Keratinocyte (primary cell): ENCODE results near the gene SPACA7. TPM values are rescaled to one million over a fixed set of nuclear protein-coding genes. Genes with fewer than 3 reads are reported as not detected.

Experiments
- DNase-seq: peaks from one replicate; pipeline ENCODE4 v3.0.0-alpha.2; 2011; ENCODE audit warnings: low read depth, missing footprints, low spot score
- FAIRE-seq: peaks from 2 replicates; lab custom pipeline; 2011; peaks lifted over from hg19 to GRCh38; lab: Jason Lieb, UNC
- H2AFZ ChIP-seq: 2 replicates; pipeline ENCODE4 v1.6.0; 2012; ENCODE audit warnings: low read length, control low read depth, inconsistent platforms; ENCODE audit not compliant: control insufficient read depth
- H3K27ac ChIP-seq: 2 replicates; pipeline ENCODE4 v1.5.1; 2011; ENCODE audit warnings: low read length; ENCODE audit not compliant: control insufficient read depth, insufficient read depth
- H3K27me3 ChIP-seq: 3 replicates; pipeline ENCODE4 v1.6.0; 2011; ENCODE audit warnings: low read length; ENCODE audit not compliant: control insufficient read depth, insufficient read depth; ENCODE audit errors: extremely low read depth
- H3K36me3 ChIP-seq, 2 experiments: 2 replicates in 1 of 2; 3 replicates in 1 of 2; pipeline ENCODE4 v1.5.1; 2011; ENCODE audit warnings: low read length in 2 of 2, mild to moderate bottlenecking in 1 of 2; ENCODE audit not compliant: control insufficient read depth in 2 of 2, insufficient read depth in 2 of 2; ENCODE audit errors: extremely low read depth in 1 of 2
- H3K4me1 ChIP-seq: 3 replicates; pipeline ENCODE4 v1.5.1; 2011; ENCODE audit warnings: low read length; ENCODE audit not compliant: control insufficient read depth, insufficient read depth; ENCODE audit errors: extremely low read depth
- H3K4me2 ChIP-seq: 3 replicates; pipeline ENCODE4 v1.6.0; 2011; ENCODE audit warnings: low read depth, low read length; ENCODE audit not compliant: control insufficient read depth, insufficient read depth; ENCODE audit errors: extremely low read depth
- H3K4me3 ChIP-seq, 3 experiments: fragments of 200-600 bp in 1 of 3; sonication (generic) in 1 of 3; 2 replicates in 2 of 3; 3 replicates in 1 of 3; pipeline ENCODE4 v1.5.1; 2011 to 2016; ENCODE audit warnings: low read length in 3 of 3, mild to moderate bottlenecking in 3 of 3, control low read depth in 2 of 3, inconsistent platforms in 1 of 3, low read depth in 1 of 3, mixed read lengths in 1 of 3, mixed run types in 1 of 3, moderate library complexity in 1 of 3; ENCODE audit not compliant: control insufficient read depth in 2 of 3, insufficient read depth in 2 of 3; ENCODE audit errors: extremely low read depth in 1 of 3
- H3K79me2 ChIP-seq: 2 replicates; pipeline ENCODE4 v1.6.0; 2012; ENCODE audit warnings: low read length; ENCODE audit not compliant: control insufficient read depth, insufficient read depth
- H3K9ac ChIP-seq: 3 replicates; pipeline ENCODE4 v1.6.0; 2011; ENCODE audit warnings: low read length; ENCODE audit not compliant: control insufficient read depth, insufficient read depth; ENCODE audit errors: extremely low read depth
- H3K9me1 ChIP-seq: 3 replicates; pipeline ENCODE4 v1.6.0; 2011; ENCODE audit warnings: low read length; ENCODE audit not compliant: control insufficient read depth, insufficient read depth; ENCODE audit errors: extremely low read depth
- H3K9me3 ChIP-seq: 2 replicates; pipeline ENCODE4 v1.5.1; 2012; ENCODE audit warnings: low read depth, low read length; ENCODE audit not compliant: control insufficient read depth
- H4K20me1 ChIP-seq: 3 replicates; pipeline ENCODE4 v1.6.0; 2011; ENCODE audit warnings: low read length; ENCODE audit not compliant: control insufficient read depth, insufficient read depth; ENCODE audit errors: extremely low read depth
- EZH2 ChIP-seq: IDR thresholded peaks from one replicate; pipeline ENCODE4 v1.6.1; 2012; ENCODE audit warnings: inconsistent platforms, mild to moderate bottlenecking, low read length, moderate library complexity
- dilution Hi-C: fragments of 300-500 bp; cut with MboI; formaldehyde crosslinking; loops from one replicate; pipeline ENCODE4 v1.7.0; 2020; ENCODE audit warnings: low sequenced_read_pairs; ENCODE audit not compliant: extremely low pct_ligation_motif_present
- polyA plus RNA-seq, 5 experiments: library from polyadenylated mRNA; depleted of rRNA in 3 of 5; stranded (reverse) in 3 of 5; stranded (forward) in 1 of 5; unstranded in 1 of 5; fragments of >200 nt; gene quantifications; 1 replicate in 1 of 5; 2 replicates in 3 of 5; 3 replicates in 1 of 5; pipeline versions ENCODE4 v1.2.1 to v1.2.3, GENCODE V29; 2011 to 2012; ENCODE audit warnings: missing spikeins in 2 of 5, low read depth in 1 of 5, low replicate concordance in 1 of 5
- TF ChIP-seq, protein P1 (sequence below), 3 experiments: IDR thresholded peaks in 1 of 3; conservative IDR thresholded peaks in 1 of 3; optimal IDR thresholded peaks in 1 of 3; 2 replicates in 2 of 3; 3 replicates in 1 of 3; pipeline versions ENCODE3 to v1.5.1; 2011; ENCODE audit warnings: low read length in 3 of 3, mild to moderate bottlenecking in 3 of 3, moderate library complexity in 2 of 3, control low read depth in 1 of 3, inconsistent platforms in 1 of 3; ENCODE audit not compliant: insufficient read depth in 2 of 3; ENCODE audit errors: extremely low read depth in 1 of 3

The SPACA7 gene
- polyA plus RNA-seq, 1 donor (not counting 4 experiments of a cell fraction or from before 2014, with no cell fraction given) = not detected

DNA sequence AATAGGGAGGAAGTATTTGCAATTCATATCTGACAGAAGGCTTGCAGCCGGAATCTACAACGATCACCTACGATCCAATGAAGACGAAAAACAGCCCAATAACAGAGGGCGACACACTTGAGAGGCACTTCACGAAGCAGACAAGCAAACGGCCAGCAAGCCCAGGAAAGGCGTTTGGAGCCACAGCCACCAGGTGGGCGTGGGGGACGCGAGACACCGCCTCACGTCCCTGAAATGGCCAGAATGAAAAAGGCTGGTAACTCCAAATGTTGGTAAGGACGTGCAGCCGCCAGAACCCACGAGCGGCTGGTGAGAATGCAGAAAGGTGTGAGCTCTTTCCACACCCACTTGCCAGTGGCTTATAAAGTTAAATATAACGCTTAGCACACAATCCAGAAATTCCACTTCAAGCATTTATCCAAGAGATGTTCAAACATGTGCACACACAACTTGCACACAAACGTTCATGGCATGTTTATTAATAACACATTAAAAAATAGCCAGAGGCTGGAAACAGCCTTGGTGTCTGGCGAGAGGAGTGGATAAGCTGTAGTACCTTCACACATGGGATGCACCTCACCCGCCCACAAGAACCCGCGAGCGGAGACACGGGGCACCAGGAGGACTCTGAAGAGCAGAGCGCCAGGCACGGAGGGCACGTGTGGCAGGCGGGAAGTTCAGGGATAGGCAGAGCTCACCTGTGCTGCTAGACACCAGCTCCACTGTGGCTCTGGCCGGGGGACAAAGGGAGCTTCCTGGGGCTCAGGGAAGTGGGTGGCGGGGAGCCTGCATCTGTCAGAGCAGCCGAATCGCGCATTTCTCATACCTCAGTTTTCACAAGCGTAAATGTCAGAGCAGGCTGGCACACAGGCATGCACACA, 89.3 kb downstream of the SPACA7 start:
- Histone ChIP-seq H3K79me2 (no peaks in the 10 kb centered on the region), H3K4me2 (no peak overlapping the region), H3K36me3 (no peaks in the 10 kb centered on the region), H3K9ac (no peak overlapping the region), H3K9me3 (no peaks in the 10 kb centered on the region), H4K20me1 (no peaks in the 10 kb centered on the region), H3K27me3 (no peaks in the 10 kb centered on the region), H3K4me3 (no peak overlapping the region), H3K4me1 (no peaks in the 10 kb centered on the region), H3K9me1 (no peaks in the 10 kb centered on the region), H2AFZ (no peak overlapping the region), H3K27ac (no peak overlapping the region)
- TF ChIP-seq EZH2 = no peak
- TF ChIP-seq, protein P1, sequence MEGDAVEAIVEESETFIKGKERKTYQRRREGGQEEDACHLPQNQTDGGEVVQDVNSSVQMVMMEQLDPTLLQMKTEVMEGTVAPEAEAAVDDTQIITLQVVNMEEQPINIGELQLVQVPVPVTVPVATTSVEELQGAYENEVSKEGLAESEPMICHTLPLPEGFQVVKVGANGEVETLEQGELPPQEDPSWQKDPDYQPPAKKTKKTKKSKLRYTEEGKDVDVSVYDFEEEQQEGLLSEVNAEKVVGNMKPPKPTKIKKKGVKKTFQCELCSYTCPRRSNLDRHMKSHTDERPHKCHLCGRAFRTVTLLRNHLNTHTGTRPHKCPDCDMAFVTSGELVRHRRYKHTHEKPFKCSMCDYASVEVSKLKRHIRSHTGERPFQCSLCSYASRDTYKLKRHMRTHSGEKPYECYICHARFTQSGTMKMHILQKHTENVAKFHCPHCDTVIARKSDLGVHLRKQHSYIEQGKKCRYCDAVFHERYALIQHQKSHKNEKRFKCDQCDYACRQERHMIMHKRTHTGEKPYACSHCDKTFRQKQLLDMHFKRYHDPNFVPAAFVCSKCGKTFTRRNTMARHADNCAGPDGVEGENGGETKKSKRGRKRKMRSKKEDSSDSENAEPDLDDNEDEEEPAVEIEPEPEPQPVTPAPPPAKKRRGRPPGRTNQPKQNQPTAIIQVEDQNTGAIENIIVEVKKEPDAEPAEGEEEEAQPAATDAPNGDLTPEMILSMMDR (optimal IDR thresholded peaks at IDR 0.05 in 1 of 3, IDR thresholded peaks at IDR 0.05 in 1 of 3, conservative IDR thresholded peaks at IDR 0.05 in 1 of 3; ENCODE audit: extremely low read depth in 1 of 3, insufficient read depth in 2 of 3, low read length in 3 of 3) = no peak
- DNase-seq (no peak), FAIRE-seq (no peak)
- dilution Hi-C loops = no loop called here

DNA sequence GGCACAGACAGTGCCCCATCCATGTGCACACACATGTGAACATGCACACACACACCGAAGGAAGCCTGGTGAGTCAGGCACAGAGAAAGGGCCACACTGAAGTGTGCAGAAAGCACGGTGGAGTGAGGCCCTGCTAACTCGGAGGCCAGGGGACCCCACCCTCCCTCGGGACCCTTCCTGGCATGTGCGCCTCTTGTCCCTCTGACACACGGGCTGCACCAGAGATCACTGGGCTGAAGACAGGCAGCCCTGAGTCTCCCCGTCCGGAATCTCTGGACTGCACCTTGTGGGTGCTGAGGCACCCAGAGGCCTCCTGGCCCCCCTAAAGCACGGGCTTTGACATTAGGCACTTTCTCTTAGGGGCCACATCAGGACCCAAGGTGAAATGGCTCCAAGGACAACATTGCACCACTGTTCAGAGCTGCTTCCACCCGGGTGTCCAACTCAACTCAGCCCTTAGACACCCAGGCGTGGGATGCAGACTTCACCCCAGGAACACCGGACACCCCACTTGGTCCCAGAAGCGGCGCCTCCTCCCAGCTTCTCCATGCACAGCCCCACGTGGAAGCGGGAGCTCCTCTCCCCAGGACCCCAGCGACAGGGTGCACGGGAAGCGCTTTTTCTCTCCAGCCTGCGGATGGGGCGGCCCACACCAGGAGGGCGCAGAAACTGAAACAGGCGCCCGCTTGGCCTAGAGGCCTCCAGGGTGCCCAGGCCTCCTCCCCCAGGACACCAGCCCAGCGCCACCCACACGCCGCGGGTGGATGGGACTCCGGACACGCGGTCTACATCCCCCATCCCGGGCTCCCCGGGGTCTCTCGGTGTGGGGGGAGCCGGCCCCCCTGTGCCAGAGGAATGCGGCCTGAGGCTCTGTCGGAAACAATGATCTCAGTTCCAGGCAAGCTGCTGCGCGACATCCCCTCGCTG, 90.2 kb downstream of the SPACA7 start:
- TF ChIP-seq, protein P1 (optimal IDR thresholded peaks at IDR 0.05 in 1 of 3, IDR thresholded peaks at IDR 0.05 in 1 of 3, conservative IDR thresholded peaks at IDR 0.05 in 1 of 3; ENCODE audit: extremely low read depth in 1 of 3, insufficient read depth in 2 of 3, low read length in 3 of 3) = no peak
- no peak for TF ChIP-seq EZH2
- no peak overlapping the region for H3K4me2 ChIP-seq
- DNase-seq (no peak), FAIRE-seq (no peak)
- H3K27me3 ChIP-seq = no peaks in the 10 kb centered on the region
- H3K36me3 ChIP-seq = no peaks in the 10 kb centered on the region
- no peak overlapping the region for H2AFZ ChIP-seq
- H3K4me3 ChIP-seq = no peak overlapping the region
- H3K27ac ChIP-seq = no peak overlapping the region
- no peaks in the 10 kb centered on the region for H3K4me1 ChIP-seq
- H3K79me2 ChIP-seq = no peaks in the 10 kb centered on the region
- H3K9ac ChIP-seq = no peak overlapping the region
- dilution Hi-C loops = no loop called here
- no peaks in the 10 kb centered on the region for H3K9me3 ChIP-seq
- H3K9me1 ChIP-seq = no peaks in the 10 kb centered on the region
- no peaks in the 10 kb centered on the region for H4K20me1 ChIP-seq
